Measurements from ENCODE around the gene GDPD5.

GRCh38 chr11:75563978-75564552, 38.3 kb upstream of the GDPD5 start:
- TF ChIP-seq, protein P1, sequence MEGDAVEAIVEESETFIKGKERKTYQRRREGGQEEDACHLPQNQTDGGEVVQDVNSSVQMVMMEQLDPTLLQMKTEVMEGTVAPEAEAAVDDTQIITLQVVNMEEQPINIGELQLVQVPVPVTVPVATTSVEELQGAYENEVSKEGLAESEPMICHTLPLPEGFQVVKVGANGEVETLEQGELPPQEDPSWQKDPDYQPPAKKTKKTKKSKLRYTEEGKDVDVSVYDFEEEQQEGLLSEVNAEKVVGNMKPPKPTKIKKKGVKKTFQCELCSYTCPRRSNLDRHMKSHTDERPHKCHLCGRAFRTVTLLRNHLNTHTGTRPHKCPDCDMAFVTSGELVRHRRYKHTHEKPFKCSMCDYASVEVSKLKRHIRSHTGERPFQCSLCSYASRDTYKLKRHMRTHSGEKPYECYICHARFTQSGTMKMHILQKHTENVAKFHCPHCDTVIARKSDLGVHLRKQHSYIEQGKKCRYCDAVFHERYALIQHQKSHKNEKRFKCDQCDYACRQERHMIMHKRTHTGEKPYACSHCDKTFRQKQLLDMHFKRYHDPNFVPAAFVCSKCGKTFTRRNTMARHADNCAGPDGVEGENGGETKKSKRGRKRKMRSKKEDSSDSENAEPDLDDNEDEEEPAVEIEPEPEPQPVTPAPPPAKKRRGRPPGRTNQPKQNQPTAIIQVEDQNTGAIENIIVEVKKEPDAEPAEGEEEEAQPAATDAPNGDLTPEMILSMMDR (conservative IDR thresholded peaks at IDR 0.05; ENCODE audit: low read length) = no peak
- no peak for TF ChIP-seq EZH2phosphoT487 (IDR thresholded peaks at IDR 0.05; ENCODE audit: borderline replicate concordance, low read depth, low read length)
